Coronary artery (tissue), 2 donors: Measurements from ENCODE around the gene KCNIP3.

Experiments
- DNase-seq: peaks from one replicate; pipeline ENCODE4 v3.0.0-alpha.2; 2017; ENCODE audit warnings: low spot score
- H3K27ac ChIP-seq, 2 donors: fragments of 200-600 bp; sonication (generic); one replicate each; pipeline ENCODE4 v1.5.1; 2016 to 2019
- H3K4me3 ChIP-seq: fragments of 200-600 bp; sonication (generic); 2 replicates; pipeline ENCODE4 v1.5.1; 2016; ENCODE audit warnings: mild to moderate bottlenecking, moderate library complexity
- TF ChIP-seq, protein P1 (sequence below): fragments of 200-600 bp; sonication (generic); IDR thresholded peaks from one replicate; pipeline ENCODE4 v1.5.1; 2019; ENCODE audit warnings: antibody characterized with exemption

The KCNIP3 gene

GRCh38 chr2:95296011-95296410 is 1.1 kb upstream of the KCNIP3 start:
- TF ChIP-seq, protein P1, sequence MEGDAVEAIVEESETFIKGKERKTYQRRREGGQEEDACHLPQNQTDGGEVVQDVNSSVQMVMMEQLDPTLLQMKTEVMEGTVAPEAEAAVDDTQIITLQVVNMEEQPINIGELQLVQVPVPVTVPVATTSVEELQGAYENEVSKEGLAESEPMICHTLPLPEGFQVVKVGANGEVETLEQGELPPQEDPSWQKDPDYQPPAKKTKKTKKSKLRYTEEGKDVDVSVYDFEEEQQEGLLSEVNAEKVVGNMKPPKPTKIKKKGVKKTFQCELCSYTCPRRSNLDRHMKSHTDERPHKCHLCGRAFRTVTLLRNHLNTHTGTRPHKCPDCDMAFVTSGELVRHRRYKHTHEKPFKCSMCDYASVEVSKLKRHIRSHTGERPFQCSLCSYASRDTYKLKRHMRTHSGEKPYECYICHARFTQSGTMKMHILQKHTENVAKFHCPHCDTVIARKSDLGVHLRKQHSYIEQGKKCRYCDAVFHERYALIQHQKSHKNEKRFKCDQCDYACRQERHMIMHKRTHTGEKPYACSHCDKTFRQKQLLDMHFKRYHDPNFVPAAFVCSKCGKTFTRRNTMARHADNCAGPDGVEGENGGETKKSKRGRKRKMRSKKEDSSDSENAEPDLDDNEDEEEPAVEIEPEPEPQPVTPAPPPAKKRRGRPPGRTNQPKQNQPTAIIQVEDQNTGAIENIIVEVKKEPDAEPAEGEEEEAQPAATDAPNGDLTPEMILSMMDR: no peak
- Histone ChIP-seq H3K4me3 (no peak overlapping the region), H3K27ac (no peak overlapping the region)
- DNase-seq: no peak

GRCh38 chr2:95297639-95298395 is 670 bp downstream of the KCNIP3 start:
- TF ChIP-seq, protein P1: no peak
- no peak for DNase-seq
- H3K4me3 ChIP-seq: peak overlapping the region; percentile 42
- no peak overlapping the region for H3K27ac ChIP-seq

DNA sequence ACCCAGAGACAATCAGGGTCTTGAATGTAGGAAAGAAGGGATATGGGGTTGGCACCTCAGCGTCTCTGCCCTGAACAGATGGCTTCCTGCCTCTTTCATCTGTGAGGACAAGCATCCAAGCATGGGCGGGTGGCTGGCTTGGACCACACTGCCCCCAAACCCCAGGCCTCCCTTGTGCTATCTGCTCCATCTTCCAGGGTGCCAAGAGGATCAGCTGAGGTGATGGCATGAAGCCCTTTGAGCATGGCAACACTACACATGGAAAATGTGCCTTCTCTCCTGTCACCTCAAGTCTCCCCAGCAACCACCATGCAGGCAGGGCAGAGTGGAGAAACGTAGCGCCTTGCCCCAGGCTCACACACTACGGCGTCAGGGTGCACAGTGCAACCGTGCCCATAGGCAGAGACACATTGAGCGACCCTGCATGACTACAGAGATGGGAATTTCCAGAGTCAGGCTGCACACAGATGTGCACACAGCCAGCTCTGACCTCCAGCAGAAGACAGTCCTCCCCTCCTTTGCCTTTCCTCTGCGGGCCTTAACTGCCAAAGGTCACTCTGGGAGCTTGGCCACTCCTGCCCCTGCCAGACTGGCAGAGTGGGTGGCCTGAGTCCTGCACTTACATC is 1.5 kb downstream of the KCNIP3 start:
- TF ChIP-seq, protein P1: no peak
- no peak overlapping the region for H3K27ac ChIP-seq
- no peak for DNase-seq
- H3K4me3 ChIP-seq: no peak overlapping the region

DNA sequence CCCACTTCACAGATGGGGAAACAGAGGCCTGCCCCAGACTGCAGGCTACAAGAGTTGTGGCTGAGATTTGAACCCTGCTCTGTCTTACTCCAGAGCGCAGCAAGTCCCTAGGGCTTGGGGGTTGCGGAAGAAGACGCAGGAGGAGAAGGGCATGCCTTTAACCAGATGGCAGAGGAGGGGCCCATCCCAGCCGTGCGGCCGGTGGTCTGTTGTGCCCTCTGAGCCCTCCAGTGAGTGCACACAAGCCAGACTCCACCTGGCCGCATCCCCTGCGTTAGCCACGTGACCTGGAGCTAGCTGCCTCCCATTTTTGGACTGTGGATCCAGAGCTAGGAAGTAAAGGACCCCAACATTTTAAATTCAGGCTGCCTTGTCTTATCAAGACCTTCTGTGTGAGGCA is 2.8 kb downstream of the KCNIP3 start:
- Histone ChIP-seq H3K27ac (no peak overlapping the region), H3K4me3 (no peak overlapping the region)
- TF ChIP-seq, protein P1: no peak
- DNase-seq: no peak

DNA sequence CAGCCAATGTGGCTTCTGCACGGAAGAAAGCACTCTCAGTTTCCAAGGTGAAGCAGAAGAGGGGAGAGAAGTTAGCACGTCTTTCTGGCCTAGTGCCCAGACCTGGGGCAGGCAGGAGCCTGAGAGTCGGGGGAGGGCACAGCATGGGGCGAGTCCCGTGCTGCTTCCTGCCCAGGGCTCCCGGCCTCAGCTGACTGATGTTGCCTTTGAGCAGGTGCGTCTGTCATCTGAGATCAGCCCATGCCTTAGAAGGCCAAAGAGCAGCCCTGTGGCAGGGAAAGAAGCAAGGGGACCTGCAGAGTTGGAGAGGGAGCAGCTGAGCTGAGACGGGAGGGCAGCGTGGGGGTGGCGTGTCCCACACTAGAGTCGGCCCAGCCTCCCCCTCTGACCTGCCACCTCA is 3.3 kb downstream of the KCNIP3 start:
- Histone ChIP-seq H3K27ac (no peak overlapping the region), H3K4me3 (no peak overlapping the region)
- TF ChIP-seq, protein P1: no peak
- DNase-seq: no peak

- DNase-seq: no peak
- no peak overlapping the region for H3K27ac ChIP-seq
- H3K4me3 ChIP-seq: no peak overlapping the region
- TF ChIP-seq, protein P1: no peak
Measured at GRCh38 chr2:95301186-95301585, 4.0 kb downstream of the KCNIP3 start.
